Smooth muscle cell (in vitro differentiated cells): Measurements from ENCODE around the gene FCER2. TPM values are rescaled to one million over a fixed set of nuclear protein-coding genes. Genes with fewer than 3 reads are reported as not detected.

Experiments
- DNase-seq: peaks from one replicate; lab custom pipeline; 2025; ENCODE audit not compliant: unreplicated experiment; lab: John Stamatoyannopoulos, UW
- H2AFZ ChIP-seq: fragments of 200-600 bp; sonication (generic); 2 replicates; pipeline ENCODE4 v1.6.0; 2016; ENCODE audit warnings: antibody characterized with exemption, low read depth, mild to moderate bottlenecking
- H3F3A ChIP-seq: fragments of 200-600 bp; sonication (generic); 2 replicates; pipeline ENCODE4 v1.6.0; 2017; ENCODE audit warnings: antibody characterized with exemption, low read depth
- H3K27ac ChIP-seq: fragments of 200-600 bp; sonication (generic); 2 replicates; pipeline ENCODE4 v1.5.1; 2016; ENCODE audit warnings: low read depth, mild to moderate bottlenecking
- H3K27me3 ChIP-seq: fragments of 200-600 bp; sonication (generic); 2 replicates; pipeline ENCODE4 v1.6.1; 2016; ENCODE audit warnings: low read depth, mild to moderate bottlenecking
- H3K36me3 ChIP-seq: fragments of 200-600 bp; sonication (generic); 2 replicates; pipeline ENCODE4 v1.5.1; 2016; ENCODE audit warnings: low read depth
- H3K4me1 ChIP-seq: fragments of 200-600 bp; sonication (generic); 2 replicates; pipeline ENCODE4 v1.5.1; 2016; ENCODE audit warnings: low read depth
- H3K4me2 ChIP-seq: fragments of 200-600 bp; sonication (generic); 2 replicates; pipeline ENCODE4 v1.6.0; 2016; ENCODE audit warnings: mild to moderate bottlenecking
- H3K4me3 ChIP-seq: fragments of 200-600 bp; sonication (generic); 2 replicates; pipeline ENCODE4 v1.5.1; 2016; ENCODE audit warnings: mild to moderate bottlenecking
- H3K79me2 ChIP-seq: fragments of 200-600 bp; sonication (generic); 2 replicates; pipeline ENCODE4 v1.6.0; 2016; ENCODE audit warnings: low read depth, mild to moderate bottlenecking
- H3K9ac ChIP-seq: fragments of 200-600 bp; sonication (generic); 2 replicates; pipeline ENCODE4 v1.6.0; 2016; ENCODE audit warnings: low read depth
- H3K9me3 ChIP-seq: fragments of 200-600 bp; sonication (generic); replicated peaks from 2 replicates; pipeline ENCODE4 v1.5.1; 2016; ENCODE audit warnings: low read depth
- H4K20me1 ChIP-seq: fragments of 200-600 bp; sonication (generic); 2 replicates; pipeline ENCODE4 v1.6.0; 2016; ENCODE audit warnings: low read depth
- CTCF ChIP-seq: fragments of 200-600 bp; sonication (generic); IDR thresholded peaks from 2 replicates; pipeline ENCODE4 v1.5.1; 2017; ENCODE audit warnings: borderline replicate concordance, mild to moderate bottlenecking, antibody characterized with exemption; ENCODE audit not compliant: insufficient read depth, poor library complexity, severe bottlenecking
- WGBS: methylation state at CpG from one replicate; pipeline ENCODE4 v1.1.7; 2016; ENCODE audit warnings: low lambda C conversion rate; 5-methylcytosine and 5-hydroxymethylcytosine counted together
- polyA plus RNA-seq: library from polyadenylated mRNA; unstranded; fragments of >200 nt; fragmentation: Nextera tagmentation; extraction: Ambion mirVana; gene quantifications from 2 replicates; pipeline ENCODE4 v1.2.1, GENCODE V29; 2016
- total RNA-seq: library from RNA; depleted of rRNA; stranded (reverse); fragments of >200 nt; gene quantifications from 2 replicates; pipeline ENCODE4 v1.2.3, GENCODE V29; 2014

The FCER2 gene
- total and polyA plus RNA-seq, 2 experiments from 2014 or later: not detected

GRCh38 chr19:7716762-7717161 is 14.8 kb upstream of the FCER2 start:
- Histone ChIP-seq H3K4me3 (no peak overlapping the region), H3K9me3 (no peaks in the 10 kb centered on the region), H3F3A (no peaks in the 10 kb centered on the region), H3K36me3 (no peaks in the 10 kb centered on the region), H3K9ac (no peak overlapping the region), H3K4me2 (no peak overlapping the region), H3K27ac (no peak overlapping the region), H3K79me2 (no peaks in the 10 kb centered on the region), H3K27me3 (no peaks in the 10 kb centered on the region), H3K4me1 (no peaks in the 10 kb centered on the region), H2AFZ (no peak overlapping the region), H4K20me1 (no peaks in the 10 kb centered on the region)
- no peak for DNase-seq
- 92% methylated on average over 1 of the region's 1 CpG for WGBS
- TF ChIP-seq CTCF: no peak

- no peaks in the 10 kb centered on the region for H4K20me1 ChIP-seq
- TF ChIP-seq CTCF: no peak
- H3K4me1 ChIP-seq: no peaks in the 10 kb centered on the region
- no peak overlapping the region for H3K9ac ChIP-seq
- WGBS: 67% methylated on average over 1 of the region's 1 CpG
- H3K79me2 ChIP-seq: no peaks in the 10 kb centered on the region
- no peak overlapping the region for H2AFZ ChIP-seq
- no peaks in the 10 kb centered on the region for H3K27me3 ChIP-seq
- H3F3A ChIP-seq: no peaks in the 10 kb centered on the region
- H3K9me3 ChIP-seq: no peaks in the 10 kb centered on the region
- no peak overlapping the region for H3K4me2 ChIP-seq
- H3K27ac ChIP-seq: no peak overlapping the region
- DNase-seq: no peak
- H3K36me3 ChIP-seq: no peaks in the 10 kb centered on the region
- H3K4me3 ChIP-seq: no peak overlapping the region
Measured at GRCh38 chr19:7715671-7716070, 13.7 kb upstream of the FCER2 start.

GRCh38 chr19:7710616-7711015 is 8.7 kb upstream of the FCER2 start:
- no peaks in the 10 kb centered on the region for H4K20me1 ChIP-seq
- no peak overlapping the region for H3K27ac ChIP-seq
- H3K4me1 ChIP-seq: no peaks in the 10 kb centered on the region
- no peaks in the 10 kb centered on the region for H3F3A ChIP-seq
- H2AFZ ChIP-seq: no peak overlapping the region
- TF ChIP-seq CTCF: no peak
- H3K79me2 ChIP-seq: no peaks in the 10 kb centered on the region
- H3K9me3 ChIP-seq: no peaks in the 10 kb centered on the region
- no peaks in the 10 kb centered on the region for H3K27me3 ChIP-seq
- H3K9ac ChIP-seq: no peak overlapping the region
- 88% methylated on average over 5 of the region's 5 CpGs for WGBS
- DNase-seq: no peak
- no peak overlapping the region for H3K4me2 ChIP-seq
- H3K4me3 ChIP-seq: no peak overlapping the region
- H3K36me3 ChIP-seq: no peaks in the 10 kb centered on the region

- Histone ChIP-seq H3K27ac (no peak overlapping the region), H3K9me3 (no peaks in the 10 kb centered on the region), H3K36me3 (no peaks in the 10 kb centered on the region), H4K20me1 (no peaks in the 10 kb centered on the region), H3K4me3 (no peak overlapping the region), H3K27me3 (no peaks in the 10 kb centered on the region), H3K9ac (no peak overlapping the region), H2AFZ (no peak overlapping the region), H3F3A (no peaks in the 10 kb centered on the region), H3K4me2 (no peak overlapping the region), H3K4me1 (no peaks in the 10 kb centered on the region), H3K79me2 (no peaks in the 10 kb centered on the region)
- DNase-seq: no peak
- TF ChIP-seq CTCF: no peak
- 87% methylated on average over 10 of the region's 10 CpGs for WGBS
Measured at GRCh38 chr19:7709932-7710460, 8.1 kb upstream of the FCER2 start.
